ENCODE measurements around the gene RNF212B. TPM values are rescaled to one million over a fixed set of nuclear protein-coding genes. Genes with fewer than 3 reads are reported as not detected.

RNF212B gene
- total and polyA plus RNA-seq, 9 donors = not detected

- no peak for DNase-seq
- Histone ChIP-seq H3K9me3 (no peaks in the 10 kb centered on the region), H3K27ac (no peak overlapping the region), H3K36me3 (no peaks in the 10 kb centered on the region), H3K4me1 (ENCODE audit: insufficient read depth) (no peaks in the 10 kb centered on the region), H3K4me3 (no peak overlapping the region), H3K27me3 (no peaks in the 10 kb centered on the region)
- TF ChIP-seq, protein P1, sequence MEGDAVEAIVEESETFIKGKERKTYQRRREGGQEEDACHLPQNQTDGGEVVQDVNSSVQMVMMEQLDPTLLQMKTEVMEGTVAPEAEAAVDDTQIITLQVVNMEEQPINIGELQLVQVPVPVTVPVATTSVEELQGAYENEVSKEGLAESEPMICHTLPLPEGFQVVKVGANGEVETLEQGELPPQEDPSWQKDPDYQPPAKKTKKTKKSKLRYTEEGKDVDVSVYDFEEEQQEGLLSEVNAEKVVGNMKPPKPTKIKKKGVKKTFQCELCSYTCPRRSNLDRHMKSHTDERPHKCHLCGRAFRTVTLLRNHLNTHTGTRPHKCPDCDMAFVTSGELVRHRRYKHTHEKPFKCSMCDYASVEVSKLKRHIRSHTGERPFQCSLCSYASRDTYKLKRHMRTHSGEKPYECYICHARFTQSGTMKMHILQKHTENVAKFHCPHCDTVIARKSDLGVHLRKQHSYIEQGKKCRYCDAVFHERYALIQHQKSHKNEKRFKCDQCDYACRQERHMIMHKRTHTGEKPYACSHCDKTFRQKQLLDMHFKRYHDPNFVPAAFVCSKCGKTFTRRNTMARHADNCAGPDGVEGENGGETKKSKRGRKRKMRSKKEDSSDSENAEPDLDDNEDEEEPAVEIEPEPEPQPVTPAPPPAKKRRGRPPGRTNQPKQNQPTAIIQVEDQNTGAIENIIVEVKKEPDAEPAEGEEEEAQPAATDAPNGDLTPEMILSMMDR (IDR thresholded peaks at IDR 0.05) = no peak
- TF ChIP-seq POLR2A (IDR thresholded peaks at IDR 0.05) (no peak), EP300 (IDR thresholded peaks at IDR 0.05) (no peak)
- 66 to 83% (median 70%) methylated on average over 2 to 3 of the region's 3 CpGs for WGBS, 3 donors
- intact Hi-C loops (cut with DNase I) = no loop called here
These were observed 4.3 kb downstream of the RNF212B start for GRCh38 chr14:23242076-23242475.

GRCh38 chr14:23243066-23243465 is 5.3 kb downstream of the RNF212B start:
- H3K27me3 ChIP-seq = no peaks in the 10 kb centered on the region
- TF ChIP-seq, protein P1 (IDR thresholded peaks at IDR 0.05) = no peak
- TF ChIP-seq POLR2A (IDR thresholded peaks at IDR 0.05) = no peak
- no peak for TF ChIP-seq EP300 (IDR thresholded peaks at IDR 0.05)
- intact Hi-C loops (cut with DNase I) = no loop called here
- 13 to 29% (median 15%) methylated on average over 2 of the region's 2 CpGs for WGBS, 3 donors
- no peaks in the 10 kb centered on the region for H3K9me3 ChIP-seq
- no peak overlapping the region for H3K4me3 ChIP-seq
- H3K27ac ChIP-seq = no peak overlapping the region
- DNase-seq = no peak
- no peaks in the 10 kb centered on the region for H3K4me1 ChIP-seq (ENCODE audit: insufficient read depth)
- H3K36me3 ChIP-seq = no peaks in the 10 kb centered on the region

GRCh38 chr14:23245282-23245681 is 7.5 kb downstream of the RNF212B start:
- intact Hi-C loops (cut with DNase I) = no loop called here
- Histone ChIP-seq H3K4me3 (no peak overlapping the region), H3K27me3 (no peaks in the 10 kb centered on the region), H3K9me3 (no peaks in the 10 kb centered on the region), H3K27ac (no peak overlapping the region), H3K36me3 (no peaks in the 10 kb centered on the region), H3K4me1 (ENCODE audit: insufficient read depth) (no peaks in the 10 kb centered on the region)
- DNase-seq = no peak
- no peak for TF ChIP-seq POLR2A (IDR thresholded peaks at IDR 0.05)
- TF ChIP-seq EP300 (IDR thresholded peaks at IDR 0.05) = no peak

DNA sequence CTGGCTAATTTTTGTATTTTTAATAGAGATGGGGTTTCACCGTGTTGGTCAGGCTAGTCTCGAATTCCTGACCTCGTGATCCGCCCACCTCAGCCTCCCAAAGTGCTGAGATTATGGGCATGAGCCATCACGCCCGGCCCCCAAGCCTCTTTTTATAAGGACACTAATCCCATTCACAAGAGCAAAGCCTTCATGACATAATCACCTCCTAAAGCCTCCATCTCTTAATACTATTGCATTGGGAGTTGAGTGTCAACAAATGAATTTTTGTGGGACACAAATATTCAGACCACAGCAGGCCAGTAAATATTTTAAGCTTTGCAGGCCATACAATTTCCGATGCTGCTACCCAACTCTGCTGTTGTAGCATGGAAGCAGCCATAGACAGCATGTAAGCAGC is 10.9 kb downstream of the RNF212B start:
- 87 to 91% (median 89%) methylated on average over 7 of the region's 7 CpGs for WGBS, 3 donors
- no peaks in the 10 kb centered on the region for H3K36me3 ChIP-seq
- intact Hi-C loops (cut with DNase I) = no loop called here
- no peaks in the 10 kb centered on the region for H3K27me3 ChIP-seq
- no peak overlapping the region for H3K27ac ChIP-seq
- H3K4me3 ChIP-seq = no peak overlapping the region
- H3K4me1 ChIP-seq (ENCODE audit: insufficient read depth) = no peaks in the 10 kb centered on the region
- H3K9me3 ChIP-seq = no peaks in the 10 kb centered on the region
- no peak for DNase-seq
- TF ChIP-seq POLR2A (IDR thresholded peaks at IDR 0.05) (no peak), EP300 (IDR thresholded peaks at IDR 0.05) (no peak)
- TF ChIP-seq, protein P1 (IDR thresholded peaks at IDR 0.05) = no peak

DNA sequence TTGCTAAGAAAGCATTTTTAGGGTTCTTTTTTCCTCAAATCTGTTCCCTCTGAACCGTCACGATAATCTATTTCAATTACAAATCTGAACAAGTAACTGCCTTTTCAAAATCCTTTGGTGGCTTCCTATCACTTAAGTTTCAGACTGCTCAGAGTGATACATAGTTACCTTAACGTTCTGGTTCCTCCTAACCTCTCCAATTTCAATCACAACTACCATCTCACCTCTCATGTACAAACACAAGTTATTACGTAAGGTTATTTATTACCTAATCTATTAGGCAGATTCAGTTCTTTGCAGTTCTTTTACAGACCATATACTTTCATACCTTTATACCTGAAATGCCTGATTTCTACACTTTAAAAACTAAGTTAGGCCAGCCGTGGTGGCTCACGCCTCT is 12.1 kb downstream of the RNF212B start:
- H3K36me3 ChIP-seq = no peaks in the 10 kb centered on the region
- H3K27ac ChIP-seq = no peak overlapping the region
- H3K27me3 ChIP-seq = no peaks in the 10 kb centered on the region
- DNase-seq = no peak
- no peak overlapping the region for H3K4me3 ChIP-seq
- WGBS, 3 donors = 77 to 88% (median 84%) methylated on average over 6 of the region's 6 CpGs
- intact Hi-C loops (cut with DNase I) = no loop called here
- no peak for TF ChIP-seq POLR2A (IDR thresholded peaks at IDR 0.05)
- no peak for TF ChIP-seq EP300 (IDR thresholded peaks at IDR 0.05)
- TF ChIP-seq, protein P1 (IDR thresholded peaks at IDR 0.05) = no peak
- no peaks in the 10 kb centered on the region for H3K4me1 ChIP-seq (ENCODE audit: insufficient read depth)
- no peaks in the 10 kb centered on the region for H3K9me3 ChIP-seq
